Stimulated activated CD4-positive, alpha-beta T cell treated with anti-CD3 and anti-CD28 coated beads, Interleukin-1b, Interleukin-23, amount 100 ng/mL, for 4 hours (primary cell): ENCODE results near the gene ADTRP.

ENCODE experiments used
- DNase-seq, 2 donors: peaks; one replicate each; pipeline ENCODE4 v3.0.0-alpha.2; 2020; ENCODE audit warnings: low read depth in 2 of 2

Gene ADTRP

DNA sequence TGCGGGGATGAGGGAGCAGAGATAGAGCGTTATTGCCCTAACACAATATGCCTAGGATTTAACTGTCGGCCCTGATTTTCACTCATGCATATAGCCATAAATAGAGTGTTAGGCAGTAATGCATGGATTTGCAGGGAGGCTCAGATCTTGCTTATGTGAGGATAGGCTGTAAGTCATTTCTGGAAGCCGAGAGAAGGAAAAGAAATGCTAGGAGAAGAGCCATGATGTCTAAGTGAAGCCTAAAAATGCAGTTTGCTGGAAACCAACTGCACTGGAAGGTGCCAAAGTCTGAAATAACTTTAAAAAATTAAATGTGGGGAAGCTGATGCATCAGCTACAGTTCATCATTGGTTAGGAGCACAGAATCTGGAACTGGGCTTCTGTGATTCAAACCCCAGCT, 54.3 kb downstream of the ADTRP start:
- no peak for DNase-seq

GRCh38 chr6:11722805-11723631, 55.6 kb downstream of the ADTRP start:
- no peak for DNase-seq

GRCh38 chr6:11722220-11722619, 56.4 kb downstream of the ADTRP start:
- DNase-seq = no peak

- DNase-seq = no peak
Measured at GRCh38 chr6:11718463-11718862, 60.1 kb downstream of the ADTRP start.

- DNase-seq = no peak
Measured at GRCh38 chr6:11718031-11718430, 60.6 kb downstream of the ADTRP start.

DNA sequence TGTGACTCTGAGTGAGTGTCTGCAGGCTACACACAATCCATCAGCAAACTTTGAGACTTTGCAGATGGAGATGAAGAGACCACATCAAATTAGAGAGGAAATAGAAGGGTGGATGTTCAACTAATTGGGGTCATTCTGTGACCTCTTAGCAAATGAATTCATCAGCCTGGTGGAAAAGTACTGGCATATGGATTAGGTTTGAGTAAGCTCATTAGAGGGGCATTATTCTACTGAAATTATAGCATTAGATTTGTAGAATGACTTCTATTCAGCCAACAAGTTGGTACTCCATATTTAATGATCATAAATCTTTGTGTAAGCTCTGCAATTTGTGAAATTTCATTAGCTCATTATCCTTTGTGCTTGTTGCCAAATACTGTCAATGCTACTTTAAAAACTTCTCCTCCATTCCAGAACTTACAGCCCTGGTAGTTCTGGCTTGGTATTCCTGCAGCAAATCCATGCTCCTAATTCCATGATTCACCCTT, 63.8 kb downstream of the ADTRP start:
- no peak for DNase-seq

DNA sequence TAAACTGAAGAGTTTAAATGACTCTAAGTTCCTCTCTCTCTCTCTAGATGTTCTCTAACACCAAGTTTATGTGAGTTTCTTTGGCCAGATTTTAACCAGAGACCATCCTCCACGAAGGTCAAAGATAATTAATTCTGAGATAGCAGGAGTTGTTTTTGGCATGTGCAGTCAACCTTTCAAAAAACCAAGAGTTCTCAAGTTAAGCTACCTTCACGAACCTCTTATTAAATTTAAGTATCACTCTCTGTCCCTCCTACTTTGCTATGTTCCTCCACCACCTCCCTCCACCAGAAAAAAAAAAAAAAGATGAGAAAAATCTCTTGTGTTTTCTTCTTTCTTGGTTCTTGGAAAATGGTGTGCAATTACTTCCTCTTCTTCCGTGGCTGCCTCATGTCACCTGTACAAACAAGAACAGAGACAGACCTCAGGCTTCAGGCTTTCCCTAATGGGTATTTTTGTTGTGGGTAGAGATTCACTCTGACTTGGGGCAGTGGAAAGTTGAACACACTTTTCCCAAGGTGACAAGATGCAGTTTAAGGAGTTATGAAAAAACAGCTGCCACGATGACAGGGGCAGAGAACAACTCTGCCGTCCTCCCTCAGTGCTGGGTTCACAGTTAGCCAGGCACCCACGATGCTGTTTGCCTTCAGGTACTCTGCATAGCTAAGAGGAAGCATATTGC, 64.3 kb downstream of the ADTRP start:
- no peak for DNase-seq

- DNase-seq = no peak
Measured at GRCh38 chr6:11712760-11713159, 65.8 kb downstream of the ADTRP start.

- DNase-seq = no peak
Measured at GRCh38 chr6:11711984-11712711, 66.5 kb downstream of the ADTRP start.

DNA sequence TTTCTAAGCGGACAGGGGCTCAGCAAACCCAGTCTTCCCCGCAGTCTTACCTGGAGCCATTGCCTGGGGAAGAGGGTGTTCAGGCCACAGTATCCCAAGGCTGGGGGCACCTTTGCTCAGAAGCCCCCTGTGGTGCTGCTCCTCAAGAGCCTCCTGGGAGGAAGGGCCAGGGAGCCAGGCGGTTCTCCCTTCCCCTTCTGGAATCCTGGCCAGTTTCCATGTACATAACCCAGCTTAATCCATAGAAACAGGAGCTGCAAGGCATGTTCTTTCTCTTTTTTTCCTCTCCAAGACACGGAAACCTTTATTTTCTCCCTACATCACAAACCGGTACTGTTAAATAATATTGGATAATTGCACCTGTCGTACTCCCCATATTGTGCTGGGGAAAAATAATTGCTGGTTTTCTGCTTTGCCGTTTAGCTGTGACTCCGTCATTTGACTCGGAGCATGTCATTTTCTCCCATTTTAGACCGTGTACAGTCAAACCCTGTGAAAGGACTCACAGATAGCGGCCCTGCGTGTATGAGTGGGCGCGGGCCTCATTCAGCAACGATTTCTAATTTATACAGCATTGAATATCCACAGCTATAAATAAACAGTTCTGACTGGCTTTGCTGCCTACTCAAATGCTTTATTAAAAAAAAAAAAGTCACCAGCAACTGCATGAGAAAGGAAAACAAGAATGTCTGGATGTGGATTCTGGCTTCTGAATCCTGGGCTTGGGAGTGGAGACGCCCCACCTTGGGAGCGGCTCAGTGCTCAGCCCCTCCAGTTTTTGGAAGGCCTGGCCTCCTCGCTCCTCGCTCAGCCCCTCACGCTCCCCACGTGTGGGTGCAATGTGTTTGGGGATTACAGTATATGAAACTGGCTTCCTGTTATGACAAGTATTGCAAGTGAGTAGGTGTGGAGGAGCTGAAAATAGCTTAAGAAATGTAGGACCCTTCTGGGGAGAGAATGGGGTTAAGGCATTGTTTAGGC, 67.3 kb downstream of the ADTRP start:
- DNase-seq = peak; percentile 36 to 61

DNA sequence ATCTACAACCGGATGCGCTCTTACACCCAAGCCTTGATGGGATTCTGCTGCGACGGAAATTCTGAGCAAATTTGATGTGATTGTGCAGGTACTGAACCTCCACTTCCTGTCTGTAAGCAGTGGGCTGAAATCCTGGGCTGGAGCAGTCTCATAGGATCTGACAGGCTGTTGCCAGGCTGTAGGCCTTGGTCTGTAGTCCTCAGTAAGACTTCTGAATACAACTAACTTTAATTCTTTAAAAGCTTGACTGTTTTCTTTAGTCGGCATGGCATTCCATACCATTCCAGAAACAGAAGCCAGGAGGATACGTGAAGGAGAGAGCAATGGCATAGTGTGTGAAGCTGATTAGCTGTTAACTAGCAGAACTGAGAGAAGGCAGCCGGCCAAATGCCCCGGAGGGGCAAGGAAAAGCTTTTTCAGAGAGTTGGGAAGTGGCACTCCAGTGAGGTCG, 68.3 kb downstream of the ADTRP start:
- DNase-seq = peak in 1 of 2 donors; percentile 48

DNA sequence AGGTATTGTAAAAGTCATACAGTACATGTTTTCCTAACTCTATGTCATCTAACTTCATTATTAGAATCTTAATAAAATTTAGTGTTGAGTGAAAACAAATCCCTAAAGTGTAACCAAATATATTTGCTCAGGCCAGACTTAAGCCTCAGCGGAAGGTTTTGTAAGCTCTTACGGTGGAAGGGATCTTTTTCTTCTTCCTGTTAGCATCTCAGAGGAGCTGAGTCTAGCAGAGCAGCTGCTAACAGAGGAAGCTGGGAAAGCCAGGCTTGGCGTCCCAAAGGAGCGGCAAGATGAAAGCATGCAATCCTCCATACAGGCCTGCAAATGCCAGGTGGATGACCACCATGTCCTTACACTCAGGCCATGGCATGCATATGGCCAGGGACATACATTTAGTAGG, 72.4 kb downstream of the ADTRP start:
- DNase-seq = no peak

- DNase-seq = no peak
Measured at GRCh38 chr6:11705483-11705882, 73.1 kb downstream of the ADTRP start.

DNA sequence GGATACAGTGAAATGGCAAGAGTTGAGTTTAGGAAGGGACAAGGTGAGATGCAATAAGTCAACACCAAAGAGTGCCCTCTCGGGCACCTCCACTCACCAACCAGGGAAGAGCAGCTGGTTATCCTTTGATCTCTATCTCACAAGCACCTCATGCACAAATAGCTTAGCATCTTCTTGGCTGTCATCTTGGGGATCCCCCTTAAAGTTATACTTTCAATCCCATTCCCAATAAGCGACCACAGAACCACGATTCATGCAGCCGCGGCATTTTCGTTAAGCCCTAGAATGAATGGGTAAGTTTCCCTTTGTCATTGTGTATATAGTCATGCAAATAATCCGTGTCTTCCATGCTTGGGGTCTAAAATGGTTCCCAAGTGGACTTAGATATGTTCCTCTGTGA, 73.5 kb downstream of the ADTRP start:
- DNase-seq = no peak

DNA sequence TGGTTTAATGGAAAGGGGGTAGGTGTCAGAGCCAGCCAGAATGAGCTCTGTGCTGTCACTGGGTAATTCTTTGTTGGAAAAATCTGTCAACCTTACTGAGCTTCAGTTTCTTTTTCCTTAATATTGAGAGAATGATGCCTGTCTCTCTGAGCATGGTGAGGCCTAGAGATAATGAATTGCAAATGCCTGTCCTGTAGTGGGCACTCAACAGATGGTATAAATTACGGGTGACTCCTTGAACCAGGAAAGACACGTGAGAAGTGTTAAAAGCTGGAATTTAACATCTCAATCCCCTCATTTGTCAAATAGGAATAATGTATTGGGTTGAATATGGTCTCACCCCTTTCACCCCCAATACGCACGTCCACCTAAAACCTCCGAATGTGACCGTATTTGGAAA, 74.9 kb downstream of the ADTRP start:
- no peak for DNase-seq

DNA sequence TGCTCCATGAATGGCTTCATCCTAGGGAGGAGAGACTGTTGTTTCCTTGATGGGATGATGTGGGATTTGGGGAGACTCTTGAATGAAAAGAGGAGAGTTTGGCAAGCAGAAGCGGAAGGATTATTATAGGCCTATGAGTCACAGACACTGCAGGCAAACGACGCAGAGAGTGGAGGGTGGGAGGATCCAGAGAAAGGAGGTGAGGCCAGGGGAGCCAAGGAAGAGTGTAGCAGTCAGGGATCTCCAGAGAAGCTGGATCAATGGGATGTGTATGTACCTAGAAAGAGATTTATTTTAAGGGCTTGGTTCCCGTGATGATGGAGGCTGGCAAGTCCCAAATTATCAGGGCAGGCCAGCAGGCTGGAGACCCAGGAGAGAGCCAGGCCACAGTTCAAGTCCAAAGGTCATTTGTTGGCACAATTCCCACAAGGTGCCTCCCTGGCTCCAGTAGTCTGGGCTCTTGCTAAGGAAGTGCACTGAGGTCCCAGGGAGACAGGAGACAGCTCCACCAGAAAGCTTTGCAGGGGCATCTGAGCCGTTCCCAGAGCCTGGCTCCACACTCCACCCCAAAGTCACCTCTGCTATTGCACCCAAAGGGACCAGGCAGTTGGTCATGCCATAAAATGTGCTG, 76.0 kb downstream of the ADTRP start:
- DNase-seq = no peak

DNA sequence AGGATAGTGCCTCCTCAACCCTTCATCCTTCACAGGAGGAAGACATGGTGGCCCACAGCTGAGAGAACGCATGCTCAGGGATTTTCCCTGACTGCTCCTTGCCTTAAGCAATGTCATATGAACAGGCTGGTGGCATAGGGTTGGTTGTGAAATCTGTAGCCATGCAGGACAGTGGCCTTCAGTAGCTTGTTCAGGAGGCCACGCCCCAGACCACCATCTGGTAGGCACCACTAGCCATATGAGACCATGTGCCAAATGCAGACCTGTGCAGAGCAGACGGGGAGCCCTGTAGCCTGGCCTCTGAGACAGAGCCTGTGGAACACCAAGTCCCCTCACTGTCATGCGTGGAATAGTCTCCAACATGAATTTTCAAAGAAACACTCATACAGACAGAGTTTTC, 76.5 kb downstream of the ADTRP start:
- no peak for DNase-seq

DNA sequence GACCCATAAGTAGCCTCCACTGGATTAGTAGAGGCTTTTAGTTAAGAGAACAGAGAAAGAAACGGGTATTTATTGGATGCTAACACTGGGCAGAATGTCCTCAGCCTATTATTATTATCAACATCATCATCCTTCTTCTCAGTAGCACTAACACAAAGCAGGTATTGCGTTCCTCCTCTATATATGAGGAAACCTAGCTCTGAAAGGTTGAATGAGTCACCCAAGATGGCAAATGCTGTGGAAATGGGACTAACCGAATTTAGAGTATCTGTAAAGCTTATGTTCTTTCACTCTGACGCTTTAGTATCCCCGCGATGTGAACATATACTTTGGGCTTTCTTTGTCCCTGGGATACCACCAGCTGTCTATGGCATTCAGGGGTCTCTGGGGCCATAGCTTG, 77.0 kb downstream of the ADTRP start:
- DNase-seq = no peak

GRCh38 chr6:11700118-11700718, 78.4 kb downstream of the ADTRP start:
- no peak for DNase-seq

DNA sequence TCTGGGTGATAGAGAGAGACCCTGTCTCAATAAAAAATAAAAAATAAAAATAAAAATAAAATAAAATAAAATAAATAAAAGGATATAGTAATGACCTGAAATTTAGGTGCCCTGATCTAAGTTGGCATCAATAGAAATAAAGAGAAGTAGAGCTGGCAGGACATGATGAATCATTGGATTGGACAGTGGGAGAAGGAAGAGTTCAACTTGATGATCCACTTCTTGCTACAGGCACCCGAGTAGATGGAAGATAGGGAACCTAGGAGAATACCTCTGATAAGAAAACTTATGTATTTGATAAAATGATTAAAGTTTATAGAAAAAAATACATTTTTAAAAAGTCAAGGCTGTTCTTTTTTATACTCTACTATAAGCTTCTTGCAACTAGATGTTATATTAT, 79.0 kb downstream of the ADTRP start:
- no peak for DNase-seq
